Progenitor cell of endocrine pancreas (in vitro differentiated cells): ENCODE results near the gene C8A. TPM values are rescaled to one million over a fixed set of nuclear protein-coding genes. Genes with fewer than 3 reads are reported as not detected.

Experiments used
- DNase-seq: peaks from one replicate; pipeline ENCODE4 v3.0.0; 2021; ENCODE audit warnings: low spot score; ENCODE audit not compliant: unreplicated experiment
- H3K27ac Mint-ChIP-seq: 2 replicates; pipeline ENCODE4 v1.8.0; 2021; ENCODE audit warnings: mild to moderate bottlenecking, moderate library complexity, mixed read lengths
- H3K27me3 Mint-ChIP-seq: 2 replicates; pipeline ENCODE4 v1.8.0; 2021; ENCODE audit warnings: mixed read lengths
- H3K36me3 Mint-ChIP-seq: 2 replicates; pipeline ENCODE4 v1.8.0; 2022; ENCODE audit warnings: mixed read lengths; ENCODE audit not compliant: insufficient read depth
- H3K4me1 Mint-ChIP-seq: 2 replicates; pipeline ENCODE4 v1.8.0; 2021; ENCODE audit warnings: low read depth, mixed read lengths
- H3K4me3 Mint-ChIP-seq: 2 replicates; pipeline ENCODE4 v1.8.0; 2021; ENCODE audit warnings: low read depth, mild to moderate bottlenecking, moderate library complexity, mixed read lengths
- H3K9me3 Mint-ChIP-seq: 2 replicates; pipeline ENCODE4 v1.8.0; 2021; ENCODE audit warnings: low read depth, mixed read lengths
- CTCF ChIP-seq: fragments of 200-600 bp; sonication (generic); IDR thresholded peaks from one replicate; pipeline ENCODE4 v1.5.0; 2021; ENCODE audit warnings: antibody characterized with exemption, mild to moderate bottlenecking; ENCODE audit not compliant: unreplicated experiment
- total RNA-seq: library from RNA; stranded (reverse); gene quantifications from 2 replicates; pipeline ENCODE4 v1.2.1, GENCODE V29; 2021

The C8A gene
- total RNA-seq, 1 donor from 2014 or later, result 0.77 TPM

GRCh38 chr1:56866656-56867055 is 12.1 kb downstream of the C8A start:
- no peak overlapping the region for H3K4me3 Mint-ChIP-seq
- H3K27me3 Mint-ChIP-seq, result no peaks in the 10 kb centered on the region
- no peaks in the 10 kb centered on the region for H3K36me3 Mint-ChIP-seq
- no peak overlapping the region for H3K27ac Mint-ChIP-seq
- no peaks in the 10 kb centered on the region for H3K4me1 Mint-ChIP-seq
- no peak for TF ChIP-seq CTCF
- peaks cover 7% of the 10 kb centered on the region for H3K9me3 Mint-ChIP-seq
- no peak for DNase-seq

GRCh38 chr1:56867491-56867890 is 12.9 kb downstream of the C8A start:
- Mint-ChIP-seq H3K4me3 (no peak overlapping the region), H3K27me3 (peaks cover 2% of the 10 kb centered on the region), H3K9me3 (peaks cover 7% of the 10 kb centered on the region), H3K4me1 (no peaks in the 10 kb centered on the region), H3K36me3 (no peaks in the 10 kb centered on the region), H3K27ac (no peak overlapping the region)
- TF ChIP-seq CTCF, result no peak
- DNase-seq, result no peak

GRCh38 chr1:56868761-56869160 is 14.2 kb downstream of the C8A start:
- Mint-ChIP-seq H3K4me3 (no peak overlapping the region), H3K27me3 (peaks cover 5% of the 10 kb centered on the region), H3K36me3 (no peaks in the 10 kb centered on the region), H3K9me3 (peaks cover 7% of the 10 kb centered on the region), H3K27ac (no peak overlapping the region), H3K4me1 (no peaks in the 10 kb centered on the region)
- no peak for DNase-seq
- TF ChIP-seq CTCF, result no peak

GRCh38 chr1:56872597-56872996 is 18.0 kb downstream of the C8A start:
- no peak for DNase-seq
- H3K4me3 Mint-ChIP-seq, result no peak overlapping the region
- no peak for TF ChIP-seq CTCF
- H3K4me1 Mint-ChIP-seq, result peaks cover under 1% of the 10 kb centered on the region
- H3K27ac Mint-ChIP-seq, result no peak overlapping the region
- no peaks in the 10 kb centered on the region for H3K36me3 Mint-ChIP-seq
- peaks cover 16% of the 10 kb centered on the region for H3K27me3 Mint-ChIP-seq
- H3K9me3 Mint-ChIP-seq, result no peaks in the 10 kb centered on the region

GRCh38 chr1:56873213-56873612 is 18.6 kb downstream of the C8A start:
- peaks cover 4% of the 10 kb centered on the region for H3K4me1 Mint-ChIP-seq
- H3K9me3 Mint-ChIP-seq, result no peaks in the 10 kb centered on the region
- H3K4me3 Mint-ChIP-seq, result no peak overlapping the region
- H3K27me3 Mint-ChIP-seq, result peaks cover 16% of the 10 kb centered on the region
- TF ChIP-seq CTCF, result no peak
- DNase-seq, result no peak
- H3K27ac Mint-ChIP-seq, result no peak overlapping the region
- no peaks in the 10 kb centered on the region for H3K36me3 Mint-ChIP-seq
